GM10266 (cell line): Measurements from ENCODE around the gene RNLS.
"Not testable (repeated sequence)": the region's sequence is repeated elsewhere in the genome, so short reads cannot be mapped to it uniquely, and the experiment has no call there.

Experiments used
- DNase-seq: peaks from one replicate; pipeline ENCODE4 v3.0.0; 2012; ENCODE audit errors: extremely low spot score
- TF ChIP-seq, protein P1 (sequence below): IDR thresholded peaks from 2 replicates; pipeline ENCODE4 v1.5.1; 2012; ENCODE audit warnings: mild to moderate bottlenecking, low read depth; ENCODE audit not compliant: control insufficient read depth, insufficient read depth; ENCODE audit errors: missing control alignments

The RNLS gene

GRCh38 chr10:88316292-88316861 is 266.7 kb downstream of the RNLS start:
- TF ChIP-seq, protein P1, sequence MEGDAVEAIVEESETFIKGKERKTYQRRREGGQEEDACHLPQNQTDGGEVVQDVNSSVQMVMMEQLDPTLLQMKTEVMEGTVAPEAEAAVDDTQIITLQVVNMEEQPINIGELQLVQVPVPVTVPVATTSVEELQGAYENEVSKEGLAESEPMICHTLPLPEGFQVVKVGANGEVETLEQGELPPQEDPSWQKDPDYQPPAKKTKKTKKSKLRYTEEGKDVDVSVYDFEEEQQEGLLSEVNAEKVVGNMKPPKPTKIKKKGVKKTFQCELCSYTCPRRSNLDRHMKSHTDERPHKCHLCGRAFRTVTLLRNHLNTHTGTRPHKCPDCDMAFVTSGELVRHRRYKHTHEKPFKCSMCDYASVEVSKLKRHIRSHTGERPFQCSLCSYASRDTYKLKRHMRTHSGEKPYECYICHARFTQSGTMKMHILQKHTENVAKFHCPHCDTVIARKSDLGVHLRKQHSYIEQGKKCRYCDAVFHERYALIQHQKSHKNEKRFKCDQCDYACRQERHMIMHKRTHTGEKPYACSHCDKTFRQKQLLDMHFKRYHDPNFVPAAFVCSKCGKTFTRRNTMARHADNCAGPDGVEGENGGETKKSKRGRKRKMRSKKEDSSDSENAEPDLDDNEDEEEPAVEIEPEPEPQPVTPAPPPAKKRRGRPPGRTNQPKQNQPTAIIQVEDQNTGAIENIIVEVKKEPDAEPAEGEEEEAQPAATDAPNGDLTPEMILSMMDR, result no peak
- DNase-seq, result no peak

DNA sequence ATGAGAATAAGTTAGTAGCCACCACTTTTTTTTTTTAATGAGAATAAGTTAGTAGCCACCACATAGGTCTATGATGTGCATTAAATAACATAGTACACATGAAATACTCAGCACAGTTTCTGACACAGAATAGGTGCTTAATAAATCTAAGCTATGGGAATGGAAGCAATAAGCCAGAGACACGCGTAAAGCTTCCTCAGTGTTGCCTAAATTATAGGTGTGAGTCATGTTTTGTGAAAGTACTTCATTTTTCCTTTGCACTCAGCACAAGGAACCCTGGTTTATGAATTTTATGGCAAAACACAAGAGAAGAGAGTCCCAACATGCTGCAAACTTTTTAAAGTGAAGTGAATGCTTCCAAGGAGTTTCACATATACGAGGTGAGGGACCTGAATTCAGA is 267.4 kb downstream of the RNLS start:
- DNase-seq, result no peak
- TF ChIP-seq, protein P1, result no peak

- TF ChIP-seq, protein P1, result no peak
- no peak for DNase-seq
Measured at GRCh38 chr10:88314362-88314761, 268.8 kb downstream of the RNLS start.

GRCh38 chr10:88313878-88314277 is 269.2 kb downstream of the RNLS start:
- no peak for DNase-seq
- TF ChIP-seq, protein P1, result no peak

- TF ChIP-seq, protein P1, result no peak
Measured at GRCh38 chr10:88312855-88313254, 270.3 kb downstream of the RNLS start.

GRCh38 chr10:88311264-88311663 is 271.9 kb downstream of the RNLS start:
- DNase-seq, result no peak
- TF ChIP-seq, protein P1, result no peak

More at GRCh38 chr10:88312855-88313254, 270.3 kb downstream of the RNLS start:
- no peak for DNase-seq

DNA sequence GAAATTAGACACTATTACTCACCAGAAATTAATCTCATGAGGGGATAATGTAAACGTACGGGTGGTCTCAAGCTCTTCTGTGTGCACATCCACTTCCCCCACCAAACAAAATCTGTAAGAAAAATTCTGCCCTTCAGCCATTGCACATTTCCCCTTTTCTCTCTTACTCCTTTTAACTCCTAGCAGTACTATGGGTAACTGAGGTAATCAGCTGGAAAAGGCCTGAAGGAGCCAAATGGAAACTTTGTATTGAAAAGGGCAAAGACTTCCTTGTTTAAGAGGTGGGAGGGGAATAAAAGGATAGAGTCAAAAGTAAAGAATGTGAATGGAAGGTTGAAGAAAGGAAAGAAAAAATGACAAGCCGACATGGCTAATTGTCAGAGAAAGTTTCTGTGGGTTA is 273.8 kb downstream of the RNLS start:
- no peak for DNase-seq
- TF ChIP-seq, protein P1, result no peak

DNA sequence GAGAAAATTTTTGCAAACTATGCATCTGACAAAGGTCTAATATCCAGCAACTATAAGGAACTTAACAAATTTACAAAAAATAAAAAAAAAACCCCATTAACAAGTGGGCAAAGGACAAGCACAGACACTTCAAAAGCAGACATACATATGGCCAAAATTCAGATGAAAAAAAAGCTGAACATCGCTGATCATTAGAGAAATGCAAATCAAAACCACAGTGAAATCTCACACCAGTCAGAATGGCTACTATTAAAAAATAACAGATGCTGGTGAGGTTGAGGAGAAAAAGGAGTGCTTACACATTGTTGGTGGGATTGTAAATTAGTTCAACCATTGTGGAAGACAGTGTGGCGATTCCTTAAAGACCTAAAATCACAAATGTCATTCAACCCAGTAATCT is 274.8 kb downstream of the RNLS start:
- not testable (repeated sequence) for DNase-seq
